Stimulated activated CD4-positive, alpha-beta T cell treated with anti-CD3 and anti-CD28 coated beads, Interleukin-12 subunit alpha, Interleukin-12 subunit beta, amount 100 ng/mL, for 4 hours (primary cell): Measurements from ENCODE around the gene STK33.

Experiments used
- DNase-seq: peaks from one replicate; pipeline ENCODE4 v3.0.0-alpha.2; 2020

Gene STK33

GRCh38 chr11:8352103-8352875 is 241.7 kb downstream of the STK33 start:
- no peak for DNase-seq

DNA sequence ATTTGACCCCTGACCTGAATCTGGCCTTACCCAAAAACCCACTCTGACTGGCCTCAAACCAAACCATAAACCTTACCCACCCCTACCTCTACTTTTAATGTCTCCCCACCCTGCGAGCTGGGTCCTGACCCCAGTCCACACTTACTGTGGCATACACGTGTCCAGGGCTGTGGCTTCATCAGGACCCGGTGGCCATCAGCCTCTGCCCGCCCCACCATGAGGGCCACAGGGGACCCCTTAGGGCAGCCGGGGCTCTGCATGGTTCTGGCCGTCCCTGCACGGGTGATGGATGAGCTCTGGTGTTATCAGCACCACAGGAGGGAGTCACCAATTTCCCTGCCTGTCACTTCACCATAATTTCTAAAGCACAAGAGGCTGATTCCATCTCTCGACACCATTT is 242.8 kb downstream of the STK33 start:
- DNase-seq: no peak

DNA sequence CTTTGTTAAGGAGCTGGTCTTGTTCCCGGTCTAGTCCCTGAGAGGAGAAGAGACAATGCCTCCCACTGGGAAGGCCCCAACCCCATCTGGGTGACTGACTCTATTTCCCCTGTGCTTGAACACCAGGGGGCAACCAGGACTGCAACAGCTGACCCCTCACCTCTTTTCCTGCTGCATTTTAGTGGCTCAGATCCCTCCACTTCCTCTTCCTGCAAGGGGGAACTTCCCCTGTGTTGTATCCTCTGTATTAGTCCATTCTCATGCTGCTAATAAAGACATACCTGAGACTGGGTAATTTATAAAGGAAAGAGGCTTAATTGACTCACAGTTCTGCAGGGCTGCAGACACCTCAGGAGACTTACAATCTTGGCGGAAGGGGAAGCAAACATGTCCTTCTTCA is 246.1 kb downstream of the STK33 start:
- DNase-seq: no peak

DNA sequence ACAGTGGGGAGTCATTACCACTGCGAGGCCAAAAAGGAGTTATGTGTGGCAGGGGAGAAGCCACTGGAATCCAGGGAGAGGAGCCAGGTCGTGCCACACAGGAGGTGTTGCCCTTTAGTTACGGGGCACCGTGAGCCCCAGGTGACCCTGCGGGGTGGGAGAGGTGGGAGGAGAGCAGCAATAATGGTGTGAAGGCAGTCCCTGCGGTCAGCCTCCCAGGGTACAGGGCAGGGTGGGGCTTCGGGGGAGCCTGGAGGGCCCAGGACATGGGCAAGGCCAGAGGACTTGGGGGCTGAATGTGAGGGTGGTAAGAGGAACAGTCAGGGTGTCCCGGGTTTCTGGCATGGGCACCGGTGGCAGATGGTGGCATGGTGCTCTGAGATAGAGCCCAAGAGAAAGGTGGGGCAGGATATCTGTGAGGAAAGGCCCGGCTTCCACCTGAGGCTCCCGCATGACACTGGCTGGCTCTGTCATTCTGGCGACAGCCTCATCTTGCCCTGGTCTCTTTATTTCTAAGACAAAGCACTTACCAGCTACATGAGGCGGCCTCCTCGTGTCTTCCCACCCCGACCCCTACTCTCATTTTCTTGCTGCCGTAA is 247.8 kb downstream of the STK33 start:
- no peak for DNase-seq

DNA sequence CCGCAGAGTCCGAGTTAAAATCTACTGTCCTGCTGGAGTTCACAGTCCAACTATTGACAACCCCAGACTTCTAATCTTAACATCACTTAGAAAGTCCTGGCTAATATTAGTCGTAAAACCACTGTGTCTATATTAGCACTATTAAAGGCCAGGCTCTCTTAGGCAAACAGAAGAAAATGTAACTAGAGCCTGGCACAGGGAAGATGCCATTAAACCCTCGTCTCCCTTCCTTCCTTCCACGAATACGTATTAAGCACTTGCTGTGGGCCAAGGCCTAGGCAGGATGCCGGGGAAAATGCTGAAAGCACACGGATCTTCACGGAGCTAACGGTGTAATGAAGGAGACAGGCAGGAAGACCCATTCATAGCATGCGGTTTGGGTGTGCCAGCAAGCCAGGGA is 248.8 kb downstream of the STK33 start:
- DNase-seq: no peak

DNA sequence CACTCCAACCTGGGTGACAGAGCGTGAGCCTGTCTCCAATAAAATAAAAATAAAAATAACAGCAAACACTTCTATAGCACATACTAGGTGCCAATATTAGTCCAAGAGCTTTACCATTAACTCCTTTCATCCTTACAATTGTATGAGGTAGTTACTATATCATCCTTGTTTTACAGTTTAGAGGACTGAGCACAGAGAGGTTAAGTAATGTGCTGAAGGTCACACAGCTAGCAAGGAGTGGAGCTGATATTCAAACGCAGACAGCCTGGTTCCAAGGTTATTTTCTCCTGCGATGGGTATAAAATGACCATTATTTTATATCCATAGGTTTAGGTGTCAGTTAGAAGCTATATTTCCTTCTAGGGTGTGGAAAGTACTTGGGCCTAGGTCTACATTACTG is 249.7 kb downstream of the STK33 start:
- no peak for DNase-seq

GRCh38 chr11:8342821-8343681 is 251.0 kb downstream of the STK33 start:
- no peak for DNase-seq

GRCh38 chr11:8341996-8342395 is 252.0 kb downstream of the STK33 start:
- no peak for DNase-seq
